GM18873 (cell line): Measurements from ENCODE around the gene C1QTNF12.

Experiments used
- ATAC-seq: cut with Tn5 transposase; IDR thresholded peaks from one replicate; pipeline ENCODE4 v1.9.1; 2021; ENCODE audit warnings: mild to moderate bottlenecking, moderate library complexity, moderate number of reproducible peaks; ENCODE audit not compliant: unreplicated experiment, low FRiP score

The C1QTNF12 gene

DNA sequence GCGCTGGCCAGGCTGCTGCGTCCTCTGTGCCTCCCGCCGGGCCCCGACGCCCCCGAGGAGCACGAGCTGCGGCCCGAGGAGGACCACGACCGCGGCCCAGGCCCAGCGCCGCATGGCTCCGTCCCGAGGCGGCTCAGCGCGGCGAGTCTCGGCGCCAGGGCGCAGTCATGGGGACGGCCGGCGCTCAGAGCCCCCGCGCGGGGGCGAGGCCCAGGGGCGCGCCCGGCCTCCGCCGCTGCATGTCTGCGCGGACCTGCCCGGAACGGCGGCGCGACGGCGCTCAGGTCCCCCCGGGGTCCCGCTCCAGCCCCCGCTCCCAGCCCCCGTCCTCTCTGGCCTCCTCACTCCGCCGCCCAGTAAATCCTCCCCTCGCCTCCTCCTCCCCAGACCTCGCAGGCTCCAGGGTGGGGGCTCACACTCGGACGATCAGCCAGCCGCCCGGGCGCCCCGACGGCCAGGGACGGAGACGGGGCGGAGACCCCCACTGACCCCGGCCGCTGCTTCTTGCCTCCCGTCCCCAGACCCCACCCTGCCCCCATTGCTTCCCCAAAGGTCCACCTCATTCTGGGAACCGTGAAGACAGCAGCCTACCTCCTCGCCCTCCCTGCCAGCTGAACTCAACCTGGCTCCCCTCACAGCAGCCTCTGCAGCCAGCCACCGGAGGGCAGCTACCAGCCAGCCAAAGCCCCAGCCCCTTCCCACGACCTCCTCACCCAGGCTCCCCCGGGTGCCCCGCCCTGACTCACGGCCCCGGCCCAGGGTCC, at the start of gene C1QTNF12:
TSS of gene C1QTNF12 (minus strand) at position 146 of the 764 bp plus-strand sequence. CDS start at position 114, 32 bp downstream.
- no peak for ATAC-seq

DNA sequence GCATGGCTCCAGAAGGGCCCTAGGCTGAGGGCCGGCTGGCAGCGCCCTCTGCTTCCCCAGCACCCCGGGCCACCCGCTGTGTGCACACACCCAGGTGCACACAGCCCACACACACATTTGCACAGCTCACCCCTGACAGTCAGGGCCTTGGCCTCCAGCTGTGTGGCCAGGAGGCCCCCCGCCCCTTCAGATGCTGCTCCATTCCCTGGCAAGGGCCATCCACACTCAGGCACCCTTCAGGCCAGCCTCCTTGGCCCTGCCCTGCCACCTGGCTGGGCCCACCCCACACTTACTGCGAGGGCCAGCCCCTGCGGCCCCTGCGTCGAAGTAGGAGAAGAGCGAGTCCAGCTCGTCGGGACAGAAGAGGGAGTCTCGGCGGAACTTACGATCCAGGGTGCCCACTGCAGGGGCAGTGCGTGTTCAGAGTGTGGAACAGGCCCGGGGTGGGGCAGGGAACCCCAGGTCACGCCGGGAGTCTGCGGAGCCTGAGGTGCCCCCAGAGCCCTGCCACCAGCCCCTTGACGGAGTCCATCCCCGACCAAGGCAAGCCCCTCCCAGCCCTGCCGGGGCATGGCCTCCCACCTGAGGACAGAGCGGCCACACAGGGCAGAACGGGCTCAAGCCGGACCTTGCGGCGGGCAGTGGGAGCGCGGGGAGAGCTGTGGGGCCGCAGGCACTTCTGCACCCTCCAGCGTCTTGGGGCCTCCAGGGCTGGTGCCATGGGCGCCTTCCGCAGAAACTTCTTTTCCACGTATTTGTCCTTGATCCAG, 48.8 kb upstream of the C1QTNF12 start:
- no peak for ATAC-seq

- no peak for ATAC-seq
These were observed 47.8 kb upstream of the C1QTNF12 start for GRCh38 chr1:1294250-1294890.

GRCh38 chr1:1293263-1294249, 47.0 kb upstream of the C1QTNF12 start:
- ATAC-seq = no peak

DNA sequence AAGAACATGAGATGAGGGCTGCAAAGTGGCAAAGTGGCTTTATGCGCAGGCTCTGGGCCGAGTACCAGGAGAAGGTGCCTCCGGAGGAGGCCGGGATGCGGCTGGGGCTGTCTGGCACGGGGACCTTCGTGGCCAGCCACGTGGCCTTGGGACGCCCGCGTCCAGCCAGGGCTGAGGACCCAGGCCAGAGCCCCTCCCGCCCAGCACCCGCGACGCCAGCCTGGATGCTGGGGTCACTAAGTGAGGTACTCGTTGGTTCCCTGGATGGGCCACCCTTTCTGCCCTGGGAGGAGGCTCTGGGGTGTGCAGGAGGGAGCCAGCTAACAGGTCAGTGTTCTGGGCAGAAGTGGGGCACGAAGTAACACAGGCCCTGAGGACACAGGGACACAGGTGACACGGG, 46.3 kb upstream of the C1QTNF12 start:
- ATAC-seq = no peak

- no peak for ATAC-seq
These were observed 45.9 kb upstream of the C1QTNF12 start for GRCh38 chr1:1292442-1292779.

DNA sequence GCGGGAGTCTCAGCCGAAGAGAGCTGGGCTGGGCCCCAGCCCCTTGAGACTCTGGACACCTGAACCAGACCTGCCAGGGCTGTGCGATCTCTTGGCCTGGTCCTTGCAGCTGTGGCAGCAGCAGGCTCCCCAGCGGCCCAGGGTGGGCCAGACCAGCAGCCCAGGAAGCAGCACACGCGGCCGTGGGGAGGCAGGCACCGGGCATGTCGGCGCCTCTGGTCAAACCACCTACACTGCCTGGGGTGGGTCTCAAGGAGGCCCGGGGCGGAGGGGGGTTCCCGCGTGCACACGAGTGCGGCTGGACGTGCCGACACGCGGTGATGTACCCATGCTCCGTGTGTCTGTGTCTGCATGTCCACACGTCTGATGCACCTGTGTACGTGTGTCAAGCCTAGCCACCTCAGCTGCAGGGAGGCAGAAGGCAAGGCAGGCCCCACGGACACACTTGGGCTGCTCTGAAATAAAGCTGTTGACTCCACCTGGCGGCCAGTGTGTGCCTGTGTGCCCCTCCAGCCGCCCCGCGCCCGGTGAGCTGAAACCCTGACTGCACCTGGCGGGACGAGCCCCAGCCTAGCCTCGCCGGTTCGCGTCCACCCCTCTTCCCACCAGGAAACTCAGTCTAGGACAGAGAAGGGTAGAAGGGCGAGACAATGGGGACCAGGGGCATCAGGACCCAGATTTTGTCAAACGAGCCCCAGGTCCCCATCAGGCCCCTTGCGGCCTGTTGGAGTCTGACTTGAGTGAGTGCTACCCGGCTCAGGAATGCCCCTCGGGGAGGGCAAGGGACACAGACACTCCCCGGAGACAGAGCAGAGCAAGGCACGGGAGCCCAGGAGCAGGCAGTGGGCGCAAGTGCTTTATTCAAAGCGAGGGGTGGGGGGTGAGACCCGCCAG, 45.3 kb upstream of the C1QTNF12 start:
- no peak for ATAC-seq

DNA sequence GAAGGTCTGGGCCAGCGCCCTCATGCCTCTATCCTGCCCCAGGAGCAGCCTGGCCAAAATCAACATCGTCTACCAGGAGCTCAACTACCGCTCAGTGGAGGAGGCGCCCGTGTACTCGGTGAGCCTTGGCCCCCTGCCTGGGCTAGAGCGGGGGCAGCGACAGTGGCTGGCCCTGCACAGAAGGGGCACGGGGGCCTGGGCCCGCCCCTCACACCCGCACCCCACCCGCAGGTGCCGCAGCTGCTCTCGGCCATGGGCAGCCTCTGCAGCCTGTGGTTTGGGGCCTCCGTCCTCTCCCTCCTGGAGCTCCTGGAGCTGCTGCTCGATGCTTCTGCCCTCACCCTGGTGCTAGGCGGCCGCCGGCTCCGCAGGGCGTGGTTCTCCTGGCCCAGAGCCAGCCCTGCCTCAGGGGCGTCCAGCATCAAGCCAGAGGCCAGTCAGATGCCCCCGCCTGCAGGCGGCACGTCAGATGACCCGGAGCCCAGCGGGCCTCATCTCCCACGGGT, 44.6 kb upstream of the C1QTNF12 start:
- no peak for ATAC-seq

GRCh38 chr1:1290238-1290731, 43.8 kb upstream of the C1QTNF12 start:
- no peak for ATAC-seq

DNA sequence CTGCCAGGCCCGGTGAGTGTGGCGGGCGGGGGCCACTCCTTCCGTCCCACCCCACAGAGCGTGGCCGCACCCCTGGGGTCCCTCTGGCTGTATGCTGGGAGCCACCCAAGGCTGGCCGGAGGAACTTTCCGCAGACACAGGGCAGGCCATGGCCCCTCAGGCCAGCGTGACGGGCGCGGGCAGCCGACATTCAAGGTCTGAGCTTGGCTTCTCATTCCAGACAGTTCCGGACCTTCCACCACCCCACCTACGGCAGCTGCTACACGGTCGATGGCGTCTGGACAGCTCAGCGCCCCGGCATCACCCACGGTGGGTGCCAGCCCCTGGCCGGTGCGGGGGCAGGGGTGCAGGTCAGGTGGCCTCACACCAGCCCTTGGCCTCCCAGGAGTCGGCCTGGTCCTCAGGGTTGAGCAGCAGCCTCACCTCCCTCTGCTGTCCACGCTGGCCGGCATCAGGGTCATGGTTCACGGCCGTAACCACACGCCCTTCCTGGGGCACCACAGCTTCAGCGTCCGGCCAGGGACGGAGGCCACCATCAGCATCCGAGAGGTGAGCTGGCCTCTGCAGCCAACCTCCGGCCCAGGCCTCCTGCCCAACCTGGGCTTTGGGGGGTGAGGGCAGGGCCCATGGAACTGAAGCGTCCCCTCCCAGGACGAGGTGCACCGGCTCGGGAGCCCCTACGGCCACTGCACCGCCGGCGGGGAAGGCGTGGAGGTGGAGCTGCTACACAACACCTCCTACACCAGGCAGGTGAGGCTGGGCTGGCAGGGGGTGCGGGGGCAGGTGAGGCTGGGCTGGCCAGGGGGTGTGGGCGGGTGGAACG, 41.0 kb upstream of the C1QTNF12 start:
- no peak for ATAC-seq

DNA sequence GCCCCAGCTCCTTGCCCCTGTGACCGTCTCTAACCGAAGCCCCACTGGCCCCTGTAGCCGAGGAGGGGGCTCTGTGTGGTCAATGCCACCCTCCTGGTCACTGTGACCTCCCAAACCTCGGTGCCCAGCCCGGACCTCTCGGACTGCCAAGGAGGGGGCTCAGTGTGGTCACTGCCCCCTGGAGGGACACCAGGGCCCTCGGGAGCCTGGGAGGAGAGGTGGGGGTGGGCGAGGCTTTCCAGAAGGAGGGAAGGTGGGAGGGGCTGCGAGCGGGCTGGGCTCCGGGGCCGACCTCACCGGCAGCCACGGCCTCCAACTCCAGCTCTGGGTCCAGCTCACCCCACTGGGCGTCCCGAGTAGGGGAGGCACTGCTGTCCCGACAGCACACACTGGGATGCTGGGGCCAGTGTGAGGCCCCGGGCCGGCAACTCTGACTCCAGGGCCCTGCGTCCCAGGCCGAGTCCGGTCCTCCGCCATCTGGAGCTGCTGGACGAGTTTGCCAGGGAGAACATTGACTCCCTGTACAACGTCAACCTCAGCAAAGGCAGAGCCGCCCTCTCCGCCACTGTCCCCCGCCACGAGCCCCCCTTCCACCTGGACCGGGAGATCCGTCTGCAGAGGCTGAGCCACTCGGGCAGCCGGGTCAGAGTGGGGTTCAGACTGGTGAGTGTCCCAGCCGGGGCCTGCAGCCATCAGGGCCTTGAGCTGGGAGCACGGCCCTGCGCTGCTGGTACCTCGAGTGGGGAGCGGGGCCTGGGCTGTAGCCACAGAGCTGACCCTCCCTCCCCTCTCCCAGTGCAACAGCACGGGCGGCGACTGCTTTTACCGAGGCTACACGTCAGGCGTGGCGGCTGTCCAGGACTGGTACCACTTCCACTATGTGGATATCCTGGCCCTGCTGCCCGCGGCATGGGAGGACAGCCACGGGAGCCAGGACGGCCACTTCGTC, 40.1 kb upstream of the C1QTNF12 start:
- ATAC-seq = no peak

- no peak for ATAC-seq
These were observed 39.2 kb upstream of the C1QTNF12 start for GRCh38 chr1:1285611-1286311.

GRCh38 chr1:1285102-1285571, 38.6 kb upstream of the C1QTNF12 start:
- ATAC-seq = no peak

DNA sequence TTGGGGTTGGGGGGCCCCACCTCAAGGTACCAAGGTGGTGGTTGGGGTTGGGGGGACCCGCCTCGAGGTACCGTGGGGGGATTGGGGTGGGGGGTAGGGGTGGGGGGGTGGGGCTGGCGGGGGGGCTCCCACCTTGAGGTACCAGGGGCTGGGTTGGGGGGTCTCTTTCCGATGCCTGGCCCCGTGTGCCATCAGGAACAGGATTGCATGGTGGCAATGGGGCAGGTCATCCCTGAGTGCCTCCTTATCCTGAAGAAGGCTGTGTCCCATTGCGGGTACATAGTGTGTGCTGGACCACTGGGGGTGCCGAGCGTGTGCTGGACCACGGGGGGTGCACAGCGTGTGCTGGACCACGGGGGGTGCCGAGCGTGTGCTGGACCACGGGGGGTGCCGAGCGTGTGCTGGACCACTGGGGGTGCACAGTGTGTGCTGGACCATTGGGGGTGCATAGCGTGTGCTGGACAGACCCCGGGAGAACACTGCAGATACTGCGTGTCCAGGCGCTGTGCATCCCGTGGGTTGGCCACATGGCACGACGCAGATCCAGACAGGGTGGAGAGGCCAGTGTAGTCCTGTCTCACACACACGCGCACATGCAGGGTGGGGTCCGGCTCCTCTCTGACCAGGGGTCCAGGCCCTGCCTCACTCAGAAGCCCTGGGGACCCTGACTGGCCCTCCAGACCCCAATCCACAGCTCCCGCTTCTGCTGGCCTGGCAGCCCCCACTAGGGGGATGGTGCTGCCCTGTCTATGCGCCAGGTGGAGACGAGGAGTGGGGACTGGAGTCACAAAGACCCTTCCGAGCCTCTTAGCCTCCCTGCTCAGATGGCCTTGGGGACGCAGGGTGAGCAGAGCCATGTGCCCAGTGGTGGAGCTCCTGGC, 37.9 kb upstream of the C1QTNF12 start:
- no peak for ATAC-seq

DNA sequence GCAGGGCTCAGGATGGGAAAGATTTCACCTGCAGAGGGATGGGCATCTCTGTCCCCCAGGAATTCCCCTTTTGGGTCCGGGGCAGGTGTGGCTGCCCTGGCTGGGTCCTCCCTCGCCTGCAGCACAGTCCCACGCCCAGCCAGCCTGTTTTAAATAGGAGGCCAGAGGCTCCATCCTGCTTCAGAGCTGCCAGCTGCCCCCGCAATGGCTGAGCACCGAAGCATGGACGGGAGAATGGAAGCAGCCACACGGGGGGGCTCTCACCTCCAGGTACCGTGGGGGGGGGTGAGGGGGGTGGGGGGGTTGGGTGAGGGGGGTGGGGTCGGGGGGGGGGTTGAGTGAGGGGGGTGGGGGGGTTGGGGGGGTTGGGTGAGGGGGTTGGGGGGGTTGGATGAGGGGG, 37.3 kb upstream of the C1QTNF12 start:
- no peak for ATAC-seq
